HG02610 (cell line): ENCODE measurements around the gene BPIFB3.
"Not testable (repeated sequence)": the region's sequence is repeated elsewhere in the genome, so short reads cannot be mapped to it uniquely, and the experiment has no call there.

Experiments
- ATAC-seq: cut with Tn5 transposase; IDR thresholded peaks from one replicate; pipeline ENCODE4 v1.9.1; 2021; ENCODE audit warnings: mild to moderate bottlenecking, moderate library complexity; ENCODE audit not compliant: unreplicated experiment

Gene BPIFB3

GRCh38 chr20:33027769-33028751, 25.6 kb upstream of the BPIFB3 start:
- no peak for ATAC-seq

GRCh38 chr20:33028875-33029274, 24.8 kb upstream of the BPIFB3 start:
- no peak for ATAC-seq

GRCh38 chr20:33030076-33030475, 23.6 kb upstream of the BPIFB3 start:
- ATAC-seq: no peak

- no peak for ATAC-seq
Observed at GRCh38 chr20:33030569-33030968, 23.1 kb upstream of the BPIFB3 start.

GRCh38 chr20:33031531-33031930, 22.2 kb upstream of the BPIFB3 start, which contains the start of gene BPIFB6:
BPIFB6 (plus strand) TSS chr20:33031648; CDS start chr20:33031648, 0 bp downstream.
- no peak for ATAC-seq

- ATAC-seq: no peak
Observed at GRCh38 chr20:33032555-33032954, 21.1 kb upstream of the BPIFB3 start.

- ATAC-seq: no peak
Observed at GRCh38 chr20:33033381-33033780, 20.3 kb upstream of the BPIFB3 start.

- ATAC-seq: no peak
Observed at GRCh38 chr20:33034115-33034514, 19.6 kb upstream of the BPIFB3 start.

- no peak for ATAC-seq
Observed at GRCh38 chr20:33034901-33035492, 18.7 kb upstream of the BPIFB3 start.

- no peak for ATAC-seq
Observed at GRCh38 chr20:33037456-33037855, 16.2 kb upstream of the BPIFB3 start.

- no peak for ATAC-seq
Observed at GRCh38 chr20:33038243-33038642, 15.5 kb upstream of the BPIFB3 start.

GRCh38 chr20:33042430-33042829, 11.3 kb upstream of the BPIFB3 start:
- ATAC-seq: no peak

- ATAC-seq: no peak
Observed at GRCh38 chr20:33042983-33043730, 10.5 kb upstream of the BPIFB3 start.

- ATAC-seq: no peak
Observed at GRCh38 chr20:33043731-33044181, 9.9 kb upstream of the BPIFB3 start.

- not testable (repeated sequence) for ATAC-seq
Observed at GRCh38 chr20:33045129-33045721, 8.5 kb upstream of the BPIFB3 start.

- no peak for ATAC-seq
Observed at GRCh38 chr20:33046412-33046811, 7.3 kb upstream of the BPIFB3 start.

- no peak for ATAC-seq
Observed at GRCh38 chr20:33051333-33051732, 2.4 kb upstream of the BPIFB3 start.

GRCh38 chr20:33054381-33054780, 678 bp downstream of the BPIFB3 start:
- ATAC-seq: no peak

- ATAC-seq: no peak
Observed at GRCh38 chr20:33054791-33055190, 1.1 kb downstream of the BPIFB3 start.

- no peak for ATAC-seq
Observed at GRCh38 chr20:33059136-33059535, 5.4 kb downstream of the BPIFB3 start.
